Measurements from ENCODE around the gene ANKRD28.

DNA sequence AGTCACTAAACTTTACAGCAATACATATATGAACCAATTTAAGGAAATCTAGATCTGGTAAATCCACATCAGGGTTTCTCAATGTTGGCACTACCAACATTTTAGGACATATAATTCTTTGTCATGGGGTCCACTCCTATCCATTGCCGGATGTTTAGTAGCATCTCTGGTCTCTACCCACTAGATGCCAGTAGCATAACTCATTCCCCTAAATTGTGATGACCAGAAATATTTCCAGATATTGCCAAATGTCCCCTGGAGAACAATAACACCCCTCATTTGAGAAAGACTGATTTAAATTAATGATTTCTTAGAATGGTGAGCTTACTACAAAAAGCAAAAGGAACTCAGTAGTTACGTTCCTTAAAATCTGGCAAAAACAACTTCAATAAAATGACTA, 23.1 kb upstream of the ANKRD28 start:
- TF ChIP-seq POLR2A (IDR thresholded peaks at IDR 0.05) = no peak
- TF ChIP-seq, protein P1, sequence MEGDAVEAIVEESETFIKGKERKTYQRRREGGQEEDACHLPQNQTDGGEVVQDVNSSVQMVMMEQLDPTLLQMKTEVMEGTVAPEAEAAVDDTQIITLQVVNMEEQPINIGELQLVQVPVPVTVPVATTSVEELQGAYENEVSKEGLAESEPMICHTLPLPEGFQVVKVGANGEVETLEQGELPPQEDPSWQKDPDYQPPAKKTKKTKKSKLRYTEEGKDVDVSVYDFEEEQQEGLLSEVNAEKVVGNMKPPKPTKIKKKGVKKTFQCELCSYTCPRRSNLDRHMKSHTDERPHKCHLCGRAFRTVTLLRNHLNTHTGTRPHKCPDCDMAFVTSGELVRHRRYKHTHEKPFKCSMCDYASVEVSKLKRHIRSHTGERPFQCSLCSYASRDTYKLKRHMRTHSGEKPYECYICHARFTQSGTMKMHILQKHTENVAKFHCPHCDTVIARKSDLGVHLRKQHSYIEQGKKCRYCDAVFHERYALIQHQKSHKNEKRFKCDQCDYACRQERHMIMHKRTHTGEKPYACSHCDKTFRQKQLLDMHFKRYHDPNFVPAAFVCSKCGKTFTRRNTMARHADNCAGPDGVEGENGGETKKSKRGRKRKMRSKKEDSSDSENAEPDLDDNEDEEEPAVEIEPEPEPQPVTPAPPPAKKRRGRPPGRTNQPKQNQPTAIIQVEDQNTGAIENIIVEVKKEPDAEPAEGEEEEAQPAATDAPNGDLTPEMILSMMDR (IDR thresholded peaks at IDR 0.05 in 4 of 5, conservative IDR thresholded peaks at IDR 0.05 in 1 of 5) = no peak

All from gastrocnemius medialis (tissue), 4 donors.